H9 (cell line): ENCODE results near the gene STK38L. TPM values are rescaled to one million over a fixed set of nuclear protein-coding genes. Genes with fewer than 3 reads are reported as not detected.
A peak's percentile ranks its signal among the peaks of the same experiment; 100 is the strongest.

Source experiments
- DNase-seq: peaks from one replicate; pipeline ENCODE4 v3.0.0-alpha.2; 2017
- H2AFZ ChIP-seq: one replicate; pipeline ENCODE4 v1.6.1; 2013; ENCODE audit warnings: mild to moderate bottlenecking, low read length, control low read depth, moderate library complexity
- H2AK5ac ChIP-seq: 2 replicates; pipeline ENCODE4 v1.6.1; 2013; ENCODE audit warnings: low read length, control low read depth, mixed read lengths; ENCODE audit not compliant: insufficient read length
- H2BK120ac ChIP-seq: one replicate; pipeline ENCODE4 v1.6.1; 2013; ENCODE audit warnings: low read depth, mild to moderate bottlenecking, low read length, control low read depth, inconsistent platforms; ENCODE audit not compliant: poor library complexity, severe bottlenecking
- H2BK12ac ChIP-seq: 2 replicates; pipeline ENCODE4 v1.6.1; 2013; ENCODE audit warnings: low read length, control low read depth, mixed read lengths, low read depth; ENCODE audit not compliant: insufficient read length
- H2BK15ac ChIP-seq: 2 replicates; pipeline ENCODE4 v1.6.1; 2013; ENCODE audit warnings: low read depth, low read length, control low read depth
- H2BK20ac ChIP-seq: one replicate; pipeline ENCODE4 v1.6.1; 2013; ENCODE audit warnings: low read depth, mild to moderate bottlenecking, low read length, control low read depth, inconsistent platforms; ENCODE audit not compliant: poor library complexity, severe bottlenecking
- H2BK5ac ChIP-seq: 2 replicates; pipeline ENCODE4 v1.6.1; 2013; ENCODE audit warnings: low read length, control low read depth, mixed read lengths; ENCODE audit not compliant: insufficient read length
- H3K14ac ChIP-seq: 2 replicates; pipeline ENCODE4 v1.6.1; 2013; ENCODE audit warnings: low read length, control low read depth; ENCODE audit not compliant: insufficient read depth
- H3K18ac ChIP-seq: 2 replicates; pipeline ENCODE4 v1.6.1; 2013; ENCODE audit warnings: low read depth, mild to moderate bottlenecking, mixed read lengths, low read length, control low read depth; ENCODE audit not compliant: insufficient read length
- H3K23ac ChIP-seq: 2 replicates; pipeline ENCODE4 v1.6.1; 2013; ENCODE audit warnings: low read length, control low read depth, mixed read lengths, low read depth; ENCODE audit not compliant: insufficient read length
- H3K23me2 ChIP-seq: 2 replicates; pipeline ENCODE4 v1.6.1; 2013; ENCODE audit warnings: low read depth, mild to moderate bottlenecking, mixed read lengths, low read length, control low read depth; ENCODE audit not compliant: insufficient read length, poor library complexity, severe bottlenecking
- H3K27ac ChIP-seq: 2 replicates; pipeline ENCODE4 v1.5.1; 2013; ENCODE audit warnings: low read length, control low read depth, mixed read lengths, low read depth; ENCODE audit not compliant: insufficient read length
- H3K27me3 ChIP-seq: 2 replicates; pipeline ENCODE4 v1.6.1; 2013; ENCODE audit warnings: low read length, control low read depth, inconsistent platforms; ENCODE audit not compliant: insufficient read depth
- H3K4ac ChIP-seq: 2 replicates; pipeline ENCODE4 v1.6.1; 2013; ENCODE audit warnings: low read depth, mild to moderate bottlenecking, control low read depth, inconsistent platforms, low read length, moderate library complexity
- H3K4me1 ChIP-seq: 2 replicates; pipeline ENCODE4 v1.6.1; 2013; ENCODE audit warnings: low read length, control low read depth, inconsistent platforms; ENCODE audit not compliant: insufficient read depth
- H3K4me2 ChIP-seq: 2 replicates; pipeline ENCODE4 v1.6.1; 2013; ENCODE audit warnings: low read length, control low read depth, mixed read lengths; ENCODE audit not compliant: insufficient read length, insufficient read depth
- H3K56ac ChIP-seq: 2 replicates; pipeline ENCODE4 v1.6.1; 2013; ENCODE audit warnings: low read depth, mild to moderate bottlenecking, mixed read lengths, low read length, control low read depth; ENCODE audit not compliant: insufficient read length
- H3K79me1 ChIP-seq: 2 replicates; pipeline ENCODE4 v1.6.1; 2013; ENCODE audit warnings: low read depth, mild to moderate bottlenecking, moderate library complexity, low read length, control low read depth, inconsistent platforms; ENCODE audit not compliant: insufficient read depth, poor library complexity, severe bottlenecking
- H3K79me2 ChIP-seq: 2 replicates; pipeline ENCODE4 v1.6.1; 2013; ENCODE audit warnings: low read length, control low read depth, inconsistent platforms; ENCODE audit not compliant: insufficient read depth
- H3K9ac ChIP-seq: 2 replicates; pipeline ENCODE4 v1.6.1; 2013; ENCODE audit warnings: low read length, control low read depth, mixed read lengths; ENCODE audit not compliant: insufficient read length; ENCODE audit errors: extremely low read depth
- H3K9me3 ChIP-seq: one replicate; pipeline ENCODE4 v1.6.1; 2013; ENCODE audit warnings: low read depth, low read length, inconsistent platforms; ENCODE audit not compliant: control insufficient read depth
- H3T11ph ChIP-seq: one replicate; pipeline ENCODE4 v1.6.1; 2013; ENCODE audit warnings: mild to moderate bottlenecking, low read length, control low read depth, inconsistent platforms
- H4K20me1 ChIP-seq: one replicate; pipeline ENCODE4 v1.6.1; 2013; ENCODE audit not compliant: control insufficient read depth, insufficient read length, insufficient read depth
- H4K5ac ChIP-seq: 2 replicates; pipeline ENCODE4 v1.6.1; 2013; ENCODE audit warnings: low read depth, mild to moderate bottlenecking, mixed read lengths, low read length, control low read depth; ENCODE audit not compliant: insufficient read length
- H4K8ac ChIP-seq: replicated peaks from 2 replicates; pipeline ENCODE4 v1.6.1; 2013; ENCODE audit warnings: low read length, control low read depth, mixed read lengths, low read depth; ENCODE audit not compliant: insufficient read length
- H4K91ac ChIP-seq: 2 replicates; pipeline ENCODE4 v1.6.1; 2013; ENCODE audit warnings: low read depth, mild to moderate bottlenecking, moderate library complexity, mixed read lengths, low read length, control low read depth; ENCODE audit not compliant: insufficient read length
- H3K27ac Mint-ChIP-seq, 3 experiments: 2 replicates in 2 of 3; 3 replicates in 1 of 3; pipeline ENCODE4 v1.8.0; 2020 to 2021; ENCODE audit warnings: mixed read lengths in 3 of 3, mild to moderate bottlenecking in 1 of 3, moderate library complexity in 1 of 3
- H3K27me3 Mint-ChIP-seq: 2 replicates; pipeline ENCODE4 v1.8.0; 2021; ENCODE audit warnings: low read depth, mild to moderate bottlenecking, moderate library complexity, mixed read lengths
- H3K36me3 Mint-ChIP-seq, 3 experiments: 2 replicates in 2 of 3; 3 replicates in 1 of 3; pipeline ENCODE4 v1.8.0; 2020 to 2021; ENCODE audit warnings: low read depth in 3 of 3, mixed read lengths in 3 of 3; ENCODE audit not compliant: insufficient read depth in 1 of 3
- H3K4me1 Mint-ChIP-seq, 2 experiments: 2 replicates each; pipeline ENCODE4 v1.8.0; 2020; ENCODE audit warnings: mixed read lengths in 2 of 2
- H3K4me3 Mint-ChIP-seq, 2 experiments: 2 replicates in 1 of 2; 3 replicates in 1 of 2; pipeline ENCODE4 v1.8.0; 2020 to 2021; ENCODE audit warnings: mild to moderate bottlenecking in 2 of 2, mixed read lengths in 2 of 2, moderate library complexity in 1 of 2
- H3K9me3 Mint-ChIP-seq, 2 experiments: 2 replicates in 1 of 2; 3 replicates in 1 of 2; pipeline ENCODE4 v1.8.0; 2020; ENCODE audit warnings: mild to moderate bottlenecking in 2 of 2, mixed read lengths in 2 of 2, moderate library complexity in 1 of 2
- WGBS: extraction: QIAGEN DNeasy Blood & Tissue Kit; methylation state at CpG from one replicate; pipeline ENCODE4 v1.1.7; 2013; ENCODE audit warnings: missing lambda C conversion rate, low lambda C conversion rate, mixed read lengths; ENCODE audit not compliant: insufficient read length; ENCODE audit errors: extremely low coverage; 5-methylcytosine and 5-hydroxymethylcytosine counted together
- total RNA-seq: library from RNA; stranded (reverse); gene quantifications from 2 replicates; pipeline ENCODE4 v1.2.1, GENCODE V29; 2021
- TF ChIP-seq, protein P1 (sequence below): fragments of 200-600 bp; sonication (generic); conservative IDR thresholded peaks from 3 replicates; pipeline ENCODE4 v1.8.0; 2021; ENCODE audit warnings: antibody characterized with exemption, mild to moderate bottlenecking

The STK38L gene
- total RNA-seq, 1 experiment from 2014 or later, result 44.9 TPM

DNA sequence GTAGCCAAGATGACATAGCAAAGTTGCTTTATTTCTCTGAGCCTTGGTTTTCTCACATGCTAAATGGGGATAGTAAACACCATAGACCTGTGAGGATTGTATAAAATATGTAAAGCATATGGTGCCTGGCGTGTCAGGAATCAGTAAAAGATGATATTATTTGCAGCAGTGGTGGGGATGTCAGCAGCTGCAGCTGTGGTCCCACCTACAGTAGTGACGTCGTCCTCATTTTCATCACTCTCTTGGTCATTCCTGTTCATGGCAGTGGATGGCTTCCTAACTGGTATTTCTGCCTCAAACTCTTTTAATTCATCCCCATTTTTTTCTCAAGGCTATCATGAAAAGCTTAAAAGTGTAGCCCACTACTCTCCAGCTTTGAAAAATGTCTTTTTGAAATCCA, 100.7 kb downstream of the STK38L start:
- Histone ChIP-seq H2BK20ac (no peak overlapping the region), H3K14ac (no peak overlapping the region), H3K27ac (no peak overlapping the region), H3K23me2 (no peaks in the 10 kb centered on the region), H3K9me3 (no peaks in the 10 kb centered on the region), H3K27me3 (no peaks in the 10 kb centered on the region), H3K18ac (no peak overlapping the region), H4K20me1 (no peaks in the 10 kb centered on the region), H4K91ac (no peak overlapping the region), H2AK5ac (no peak overlapping the region), H3K79me2 (peaks cover 8% of the 10 kb centered on the region; the same call in 1 of the 2 replicates), H2BK12ac (no peak overlapping the region), H2BK5ac (no peak overlapping the region), H3K56ac (no peak overlapping the region), H3K79me1 (peaks cover 6% of the 10 kb centered on the region), H2BK120ac (no peak overlapping the region), H3K4me2 (no peak overlapping the region), H2BK15ac (no peak overlapping the region), H2AFZ (no peak overlapping the region), H3K4me1 (peaks cover 6% of the 10 kb centered on the region; the same call in 1 of the 2 replicates), H3T11ph (no peak overlapping the region), H4K5ac (no peak overlapping the region), H3K4ac (no peak overlapping the region), H3K9ac (no peak overlapping the region), H4K8ac (no peak overlapping the region), H3K23ac (no peak overlapping the region)
- no peaks in the 10 kb centered on the region for H3K9me3 Mint-ChIP-seq
- peak overlapping the region in 2 of 3 experiments; percentile 28 to 31; a peak in 2 of 7 replicates for H3K27ac Mint-ChIP-seq
- TF ChIP-seq, protein P1, sequence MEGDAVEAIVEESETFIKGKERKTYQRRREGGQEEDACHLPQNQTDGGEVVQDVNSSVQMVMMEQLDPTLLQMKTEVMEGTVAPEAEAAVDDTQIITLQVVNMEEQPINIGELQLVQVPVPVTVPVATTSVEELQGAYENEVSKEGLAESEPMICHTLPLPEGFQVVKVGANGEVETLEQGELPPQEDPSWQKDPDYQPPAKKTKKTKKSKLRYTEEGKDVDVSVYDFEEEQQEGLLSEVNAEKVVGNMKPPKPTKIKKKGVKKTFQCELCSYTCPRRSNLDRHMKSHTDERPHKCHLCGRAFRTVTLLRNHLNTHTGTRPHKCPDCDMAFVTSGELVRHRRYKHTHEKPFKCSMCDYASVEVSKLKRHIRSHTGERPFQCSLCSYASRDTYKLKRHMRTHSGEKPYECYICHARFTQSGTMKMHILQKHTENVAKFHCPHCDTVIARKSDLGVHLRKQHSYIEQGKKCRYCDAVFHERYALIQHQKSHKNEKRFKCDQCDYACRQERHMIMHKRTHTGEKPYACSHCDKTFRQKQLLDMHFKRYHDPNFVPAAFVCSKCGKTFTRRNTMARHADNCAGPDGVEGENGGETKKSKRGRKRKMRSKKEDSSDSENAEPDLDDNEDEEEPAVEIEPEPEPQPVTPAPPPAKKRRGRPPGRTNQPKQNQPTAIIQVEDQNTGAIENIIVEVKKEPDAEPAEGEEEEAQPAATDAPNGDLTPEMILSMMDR, result no peak
- peaks cover 40 to 44% of the 10 kb centered on the region in 2 experiments for H3K4me1 Mint-ChIP-seq
- no peaks in the 10 kb centered on the region; a peak in 1 of 7 replicates for H3K36me3 Mint-ChIP-seq
- no peaks in the 10 kb centered on the region for H3K27me3 Mint-ChIP-seq
- no CpG with 5 or more reads among the region's 3 CpGs for WGBS
- no peak for DNase-seq
- no peak overlapping the region for H3K4me3 Mint-ChIP-seq
